ENCODE measurements around the gene NMNAT1.

DNA sequence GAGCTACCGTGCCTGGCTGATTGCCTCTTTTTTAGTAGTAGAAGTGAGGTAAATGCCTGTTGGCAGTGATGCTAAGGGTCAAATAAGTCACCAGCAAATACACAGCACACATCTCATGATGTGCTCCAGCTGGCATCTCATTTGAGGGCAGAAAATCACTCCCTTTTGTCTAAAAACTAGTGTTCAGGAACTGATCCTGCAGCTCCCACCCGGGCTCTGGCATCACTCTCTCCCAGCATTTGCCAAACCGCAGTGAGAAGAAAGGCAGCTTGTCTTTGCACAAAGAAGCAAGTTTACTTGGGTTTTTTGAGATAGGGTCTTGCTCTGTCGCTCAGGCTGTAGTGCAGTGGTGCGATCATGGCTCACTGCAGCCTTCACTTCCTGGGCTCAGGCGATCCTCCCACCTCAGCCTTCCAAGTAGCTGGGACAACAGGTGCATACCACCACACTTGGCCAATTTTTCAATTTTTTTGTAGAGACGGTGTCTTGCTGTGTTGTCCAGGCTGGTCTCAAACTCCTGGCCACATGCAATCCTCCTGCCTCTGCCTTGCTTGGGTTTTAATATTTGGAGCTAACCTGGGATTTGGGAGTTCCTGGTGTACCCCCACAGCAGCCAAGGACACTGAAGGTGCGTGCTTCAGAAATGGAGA is 57.9 kb downstream of the NMNAT1 start:
- TF ChIP-seq, protein P1, sequence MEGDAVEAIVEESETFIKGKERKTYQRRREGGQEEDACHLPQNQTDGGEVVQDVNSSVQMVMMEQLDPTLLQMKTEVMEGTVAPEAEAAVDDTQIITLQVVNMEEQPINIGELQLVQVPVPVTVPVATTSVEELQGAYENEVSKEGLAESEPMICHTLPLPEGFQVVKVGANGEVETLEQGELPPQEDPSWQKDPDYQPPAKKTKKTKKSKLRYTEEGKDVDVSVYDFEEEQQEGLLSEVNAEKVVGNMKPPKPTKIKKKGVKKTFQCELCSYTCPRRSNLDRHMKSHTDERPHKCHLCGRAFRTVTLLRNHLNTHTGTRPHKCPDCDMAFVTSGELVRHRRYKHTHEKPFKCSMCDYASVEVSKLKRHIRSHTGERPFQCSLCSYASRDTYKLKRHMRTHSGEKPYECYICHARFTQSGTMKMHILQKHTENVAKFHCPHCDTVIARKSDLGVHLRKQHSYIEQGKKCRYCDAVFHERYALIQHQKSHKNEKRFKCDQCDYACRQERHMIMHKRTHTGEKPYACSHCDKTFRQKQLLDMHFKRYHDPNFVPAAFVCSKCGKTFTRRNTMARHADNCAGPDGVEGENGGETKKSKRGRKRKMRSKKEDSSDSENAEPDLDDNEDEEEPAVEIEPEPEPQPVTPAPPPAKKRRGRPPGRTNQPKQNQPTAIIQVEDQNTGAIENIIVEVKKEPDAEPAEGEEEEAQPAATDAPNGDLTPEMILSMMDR (IDR thresholded peaks at IDR 0.05; ENCODE audit: borderline replicate concordance, extremely low read depth, low read length, poor library complexity, severe bottlenecking), result no peak
- no peak for TF ChIP-seq EZH2 (IDR thresholded peaks at IDR 0.05; ENCODE audit: borderline replicate concordance, low read depth, low read length, severe bottlenecking)

Data from DND-41 (cell line).